ENCODE measurements around the gene TAF3.

Gene TAF3

DNA sequence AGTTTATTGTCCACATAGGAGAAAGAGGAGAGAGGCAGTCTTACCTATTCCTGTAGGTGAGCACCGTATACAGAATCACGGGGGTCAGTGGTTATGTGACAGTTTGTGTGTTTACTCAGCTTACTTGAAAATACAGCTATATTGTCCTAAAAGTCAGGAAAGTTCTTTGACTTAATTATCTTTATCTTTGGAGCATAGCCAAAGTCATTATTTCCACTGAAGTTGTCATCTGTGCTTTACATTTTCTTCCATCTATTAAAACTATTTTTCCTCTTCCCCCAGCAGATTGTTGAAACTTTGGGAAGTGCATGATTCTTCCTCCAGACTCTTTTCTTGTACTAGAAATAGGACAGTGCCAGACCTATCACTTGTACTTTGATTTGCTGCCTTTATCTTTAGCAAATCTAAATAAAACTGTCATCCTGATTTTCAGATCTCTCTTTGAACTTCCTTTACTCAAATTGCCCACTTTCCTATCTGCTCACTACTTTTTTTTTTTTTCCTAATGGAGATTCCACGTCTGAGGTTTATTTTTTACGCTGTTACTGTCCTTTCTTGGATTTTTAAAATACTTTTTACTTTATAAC lies 58.3 kb downstream of the TAF3 start:
- DNase-seq (ENCODE audit: low read depth) = no peak

DNA sequence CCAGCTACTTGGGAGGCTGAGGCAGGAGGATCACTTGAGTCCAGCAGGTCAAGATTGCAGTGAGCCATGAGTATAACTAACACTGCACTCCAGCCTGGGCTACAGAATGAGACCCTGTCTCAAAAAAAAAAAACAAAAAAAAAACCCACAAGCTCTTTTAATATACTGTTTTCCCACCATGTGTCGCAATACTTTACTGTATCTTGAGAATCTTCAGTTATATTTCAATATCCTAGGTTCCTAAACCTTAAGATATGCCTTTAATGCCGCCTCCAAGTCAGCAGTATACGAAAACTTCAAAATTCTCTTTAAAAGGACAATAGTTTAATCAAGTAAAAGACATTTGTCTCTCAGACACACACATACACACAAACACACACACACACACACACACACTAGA lies 62.8 kb downstream of the TAF3 start:
- no peak for DNase-seq (ENCODE audit: low read depth)

DNA sequence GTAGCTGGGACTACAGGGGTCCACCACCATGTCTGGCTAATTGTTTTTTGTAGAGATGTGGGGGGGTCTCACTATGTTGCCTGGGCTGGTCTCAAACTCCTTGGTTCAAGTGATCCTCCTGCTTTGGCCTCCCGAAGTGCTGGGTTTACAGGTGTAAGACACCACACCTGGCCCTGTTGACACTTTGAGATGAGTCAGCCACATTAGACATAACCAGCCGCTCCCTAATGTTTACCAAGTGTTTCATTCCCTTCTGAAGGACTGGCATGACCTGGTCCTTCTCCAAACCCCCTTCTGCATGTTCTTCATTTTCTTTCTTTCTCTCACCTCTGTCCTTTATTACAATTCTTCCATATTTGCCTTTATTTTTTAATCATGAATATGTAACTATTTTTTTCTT lies 67.8 kb downstream of the TAF3 start:
- no peak for DNase-seq (ENCODE audit: low read depth)

DNA sequence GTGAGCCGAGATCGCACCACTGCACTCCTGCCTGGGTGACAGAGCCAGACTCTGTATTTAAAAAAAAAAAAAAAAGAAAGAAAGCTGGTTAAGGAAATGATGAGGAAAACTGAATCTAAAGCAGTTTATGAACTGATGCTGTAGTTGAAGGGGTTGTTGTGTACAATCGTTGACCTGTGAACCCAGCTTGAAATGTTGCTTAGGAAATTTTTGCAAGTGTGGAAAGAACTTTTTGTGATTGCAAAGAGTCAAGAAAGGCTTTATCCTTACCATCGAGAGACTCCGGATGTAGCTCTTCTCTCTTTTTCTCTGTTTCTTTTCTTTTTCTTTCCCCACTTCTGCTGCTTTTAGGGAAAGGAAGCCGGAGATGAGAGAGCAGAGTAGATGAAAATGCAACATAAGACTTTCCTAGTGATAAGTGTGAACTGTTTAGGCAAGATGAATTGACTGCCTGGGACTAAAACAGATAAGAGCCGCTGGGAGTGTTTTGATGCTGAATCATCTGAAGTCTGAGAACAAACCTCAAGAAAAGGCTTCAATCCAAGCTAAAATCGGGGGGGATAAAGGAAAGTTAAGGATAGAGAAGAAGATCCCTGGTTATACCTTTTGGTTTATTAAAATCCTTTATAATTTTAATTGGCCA lies 69.0 kb downstream of the TAF3 start:
- peak; percentile 14 for DNase-seq (ENCODE audit: low read depth)

DNA sequence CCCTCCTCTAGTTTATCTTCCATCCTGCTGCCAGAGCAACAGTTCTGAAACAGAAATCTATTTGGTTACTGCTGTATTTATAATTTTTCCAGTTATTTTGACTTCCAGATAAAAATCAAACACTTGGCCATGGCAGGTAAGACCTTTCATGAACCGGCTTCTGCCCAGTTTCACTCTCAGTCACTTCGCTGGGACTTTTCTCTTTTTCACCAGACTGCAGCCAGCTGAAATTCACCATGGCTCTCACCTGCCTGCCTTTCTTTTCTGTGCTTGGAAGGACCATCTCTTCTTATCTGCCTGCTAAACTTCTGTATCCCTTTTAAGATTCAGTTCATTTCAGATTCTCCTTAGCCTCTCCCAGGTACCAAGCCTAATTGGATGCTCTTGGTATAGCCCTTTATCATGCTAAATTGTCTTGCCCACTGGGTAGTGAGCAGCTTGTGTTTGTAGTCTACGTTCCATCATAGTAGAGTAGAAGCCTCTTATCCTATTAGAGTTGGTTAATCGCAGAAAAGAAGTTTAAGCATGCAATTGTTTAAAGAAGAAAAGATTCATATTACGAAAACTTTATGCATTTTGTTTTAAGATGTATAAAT lies 71.7 kb downstream of the TAF3 start:
- DNase-seq (ENCODE audit: low read depth) = no peak

DNA sequence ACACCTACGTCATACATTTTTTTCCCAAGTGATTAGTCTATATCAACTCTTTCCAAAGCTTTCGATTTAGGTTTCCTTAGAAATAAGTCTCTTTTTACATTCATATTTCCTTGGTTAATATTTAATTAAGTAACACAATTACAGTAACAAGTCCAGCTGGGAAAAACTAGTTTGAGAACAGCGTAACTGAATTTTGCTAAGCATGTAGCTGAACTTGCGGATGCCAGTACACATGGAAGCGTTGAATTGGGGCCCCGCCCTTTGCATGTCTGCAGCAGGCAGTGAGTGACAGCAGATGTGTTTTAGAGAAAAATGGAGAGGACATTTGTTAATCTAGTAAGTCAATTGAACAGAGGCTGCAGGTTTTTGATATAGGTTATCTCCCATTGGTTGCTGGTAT lies 72.5 kb downstream of the TAF3 start:
- DNase-seq (ENCODE audit: low read depth) = no peak

DNA sequence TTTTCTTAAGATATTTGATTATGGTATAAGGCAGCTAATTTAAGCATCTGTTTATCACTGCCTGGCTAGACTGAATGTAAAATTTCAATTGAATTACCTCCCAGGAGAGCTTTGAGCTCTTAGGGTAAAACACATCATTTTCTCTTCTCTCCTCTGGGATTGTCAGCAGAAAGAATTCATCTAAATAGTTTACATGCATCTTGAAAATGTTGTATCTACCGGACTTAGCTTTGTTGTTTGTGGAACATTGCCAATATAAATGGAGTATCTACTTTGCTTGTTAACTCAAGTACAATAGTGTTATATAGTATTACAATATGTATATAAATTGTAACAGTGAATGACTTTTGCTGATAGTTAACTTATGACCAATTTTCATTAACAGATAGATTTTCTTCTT lies 73.3 kb downstream of the TAF3 start:
- no peak for DNase-seq (ENCODE audit: low read depth)

DNA sequence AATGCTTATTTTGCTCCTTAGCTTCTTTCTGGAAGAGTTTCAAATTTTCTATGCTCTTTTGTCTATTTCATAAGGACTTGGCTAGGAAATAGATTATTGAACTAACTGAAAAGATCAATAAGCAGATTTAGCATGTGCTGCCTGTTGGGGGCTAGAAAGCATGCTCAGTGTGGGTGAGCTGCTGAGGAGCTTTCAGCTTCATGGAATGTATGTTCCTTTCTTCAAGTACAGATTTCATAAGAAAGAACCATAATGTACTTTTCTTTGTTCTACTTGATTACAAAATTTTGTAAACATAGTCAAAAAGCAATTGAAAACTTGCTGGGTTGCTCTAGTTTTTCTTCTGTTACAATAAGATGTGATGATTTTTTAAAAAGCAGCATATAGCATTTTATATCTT lies 73.8 kb downstream of the TAF3 start:
- no peak for DNase-seq (ENCODE audit: low read depth)

DNA sequence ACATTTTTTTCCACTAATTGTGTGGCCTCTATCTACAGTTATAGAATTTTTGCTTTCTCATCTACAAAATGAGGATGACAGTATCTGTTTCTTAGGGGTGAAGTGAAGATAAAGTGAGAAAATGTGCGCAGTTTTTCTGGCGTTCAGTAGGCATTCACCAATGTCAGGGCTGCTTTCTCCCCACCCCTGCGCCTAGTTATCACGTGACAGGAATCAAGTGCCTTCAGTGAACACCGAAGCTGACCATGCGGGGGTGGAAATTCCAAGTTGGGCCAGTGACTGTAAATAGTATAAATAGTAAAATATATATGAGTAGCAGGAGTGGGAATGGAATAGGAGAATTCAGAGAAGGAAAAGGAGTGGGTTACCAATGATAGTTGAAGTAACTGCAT lies 77.4 kb downstream of the TAF3 start:
- DNase-seq (ENCODE audit: low read depth) = no peak

DNA sequence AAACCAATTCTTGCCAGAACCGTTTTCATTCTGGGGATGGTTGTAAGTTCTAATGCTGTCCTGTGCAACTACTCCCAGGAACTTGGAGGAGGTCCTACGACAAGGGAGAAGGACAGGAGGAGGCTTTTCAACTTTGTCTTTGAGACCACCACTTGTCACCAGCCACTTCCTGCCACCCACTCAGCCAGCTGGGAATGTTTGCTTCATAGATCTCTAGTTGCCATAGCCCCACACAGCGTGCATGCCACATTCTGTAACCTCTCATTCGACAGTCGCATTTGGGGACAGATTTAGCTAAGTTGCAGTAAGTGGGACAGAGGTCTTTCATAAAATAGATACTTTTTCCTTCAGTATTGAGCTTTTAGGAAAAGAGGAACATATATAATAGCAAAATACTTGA lies 78.0 kb downstream of the TAF3 start:
- no peak for DNase-seq (ENCODE audit: low read depth)

DNA sequence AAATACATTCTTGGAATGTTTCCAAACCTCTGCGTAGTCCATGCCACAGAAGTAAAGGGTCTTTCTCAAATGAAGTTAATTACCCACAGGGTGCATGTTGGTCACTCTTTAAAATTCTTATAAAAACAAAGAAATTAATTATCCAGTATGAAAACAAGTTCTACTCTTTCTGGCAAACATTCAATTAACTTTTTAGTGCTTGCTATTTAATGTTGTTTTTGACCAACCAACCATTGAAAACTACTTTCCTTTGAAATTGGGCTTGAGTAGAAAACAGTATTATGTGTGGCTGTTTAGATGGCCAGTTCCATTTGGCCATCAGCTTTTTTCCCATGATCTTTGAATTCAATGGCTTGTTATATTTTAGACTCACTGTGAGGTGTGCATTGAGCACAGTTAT lies 83.0 kb downstream of the TAF3 start:
- DNase-seq (ENCODE audit: low read depth) = no peak

DNA sequence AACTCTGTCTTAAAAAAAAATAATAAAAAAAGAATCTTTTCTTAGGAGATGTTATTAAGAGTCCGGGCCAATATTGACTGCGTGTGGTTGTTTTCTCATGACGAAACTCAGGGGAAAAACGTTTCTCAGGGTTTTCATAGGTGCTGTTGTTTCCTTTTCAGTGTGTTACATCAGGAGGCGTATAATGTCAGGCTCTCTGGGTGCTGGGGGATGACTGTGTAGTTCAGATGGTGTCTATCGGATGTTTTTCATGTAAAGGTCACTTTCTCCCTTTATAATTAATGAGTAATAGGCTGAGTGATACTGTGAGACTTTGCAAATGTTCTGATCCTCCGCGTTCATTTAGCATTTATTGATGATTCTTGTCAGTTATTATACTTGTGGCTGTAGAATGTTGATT lies 84.1 kb downstream of the TAF3 start:
- no peak for DNase-seq (ENCODE audit: low read depth)

DNA sequence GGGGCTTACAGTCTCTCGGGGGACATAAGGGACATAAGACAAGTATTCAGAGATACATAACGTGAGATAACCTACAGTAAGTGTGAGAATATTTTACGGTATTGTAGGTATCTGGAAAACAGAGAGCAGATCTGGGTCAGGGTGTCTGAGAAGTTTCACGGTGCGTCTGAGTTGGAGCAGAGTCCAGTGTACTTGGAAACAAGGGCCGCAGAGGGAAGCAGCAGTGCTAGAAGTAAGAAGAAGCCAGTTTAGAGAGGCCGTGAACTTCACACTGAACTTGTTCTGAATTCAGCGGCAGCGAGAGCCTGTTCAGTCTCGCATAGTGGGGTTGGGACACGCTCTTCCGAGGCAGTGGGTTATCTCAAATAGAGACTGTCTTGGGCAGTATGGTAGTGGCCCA lies 85.5 kb downstream of the TAF3 start:
- DNase-seq (ENCODE audit: low read depth) = no peak

DNA sequence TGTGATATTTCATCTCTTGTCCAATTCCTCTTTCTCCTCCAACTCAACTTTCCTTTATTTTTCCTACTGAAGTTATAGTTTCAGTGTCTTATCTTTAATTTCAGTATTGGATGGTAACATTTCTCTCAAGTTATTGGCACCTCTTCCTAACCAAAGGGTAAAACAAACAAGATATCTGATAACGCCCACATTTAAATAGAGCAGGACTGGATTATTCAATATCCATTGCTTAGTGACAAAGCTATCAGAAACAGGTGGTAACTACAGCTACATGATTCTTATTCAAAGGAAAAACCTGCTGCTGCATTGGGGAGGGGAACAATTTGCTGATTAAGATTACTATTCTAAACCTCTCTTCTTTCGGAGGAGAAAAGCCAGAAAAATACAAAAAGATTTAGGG lies 87.8 kb downstream of the TAF3 start:
- no peak for DNase-seq (ENCODE audit: low read depth)

DNA sequence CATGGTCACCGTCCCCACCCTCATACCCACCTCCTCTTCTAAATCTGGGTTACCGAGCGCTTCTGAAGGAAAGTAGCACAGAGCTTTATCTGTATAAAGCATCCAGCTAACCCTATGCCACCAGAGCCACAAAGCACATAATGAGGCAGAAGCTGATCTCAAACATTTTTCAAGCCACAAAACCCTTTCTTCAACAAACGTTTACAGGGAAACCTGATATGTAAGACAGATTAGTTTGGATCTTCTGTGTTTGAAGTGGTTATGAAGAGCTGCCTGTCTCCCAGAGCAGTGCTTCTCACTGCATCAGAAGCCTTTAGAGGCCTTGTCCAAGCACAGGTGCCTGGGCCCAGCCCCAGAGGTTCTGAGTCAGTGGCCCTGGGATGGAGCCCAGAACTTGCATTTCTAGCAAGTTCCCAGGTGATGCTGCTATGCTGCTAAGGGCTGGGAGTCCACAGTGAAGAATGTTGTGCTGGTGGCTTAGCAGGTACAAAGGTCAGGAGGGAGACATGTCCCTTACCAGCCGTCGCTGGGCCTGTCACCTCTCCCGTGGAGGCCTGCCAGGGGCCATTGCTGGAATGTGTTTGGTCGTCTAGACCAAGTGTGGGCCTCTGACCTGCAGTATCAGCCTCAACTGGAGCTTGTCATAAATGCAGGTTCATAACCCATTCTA lies 90.4 kb downstream of the TAF3 start:
- no peak for DNase-seq (ENCODE audit: low read depth)

DNA sequence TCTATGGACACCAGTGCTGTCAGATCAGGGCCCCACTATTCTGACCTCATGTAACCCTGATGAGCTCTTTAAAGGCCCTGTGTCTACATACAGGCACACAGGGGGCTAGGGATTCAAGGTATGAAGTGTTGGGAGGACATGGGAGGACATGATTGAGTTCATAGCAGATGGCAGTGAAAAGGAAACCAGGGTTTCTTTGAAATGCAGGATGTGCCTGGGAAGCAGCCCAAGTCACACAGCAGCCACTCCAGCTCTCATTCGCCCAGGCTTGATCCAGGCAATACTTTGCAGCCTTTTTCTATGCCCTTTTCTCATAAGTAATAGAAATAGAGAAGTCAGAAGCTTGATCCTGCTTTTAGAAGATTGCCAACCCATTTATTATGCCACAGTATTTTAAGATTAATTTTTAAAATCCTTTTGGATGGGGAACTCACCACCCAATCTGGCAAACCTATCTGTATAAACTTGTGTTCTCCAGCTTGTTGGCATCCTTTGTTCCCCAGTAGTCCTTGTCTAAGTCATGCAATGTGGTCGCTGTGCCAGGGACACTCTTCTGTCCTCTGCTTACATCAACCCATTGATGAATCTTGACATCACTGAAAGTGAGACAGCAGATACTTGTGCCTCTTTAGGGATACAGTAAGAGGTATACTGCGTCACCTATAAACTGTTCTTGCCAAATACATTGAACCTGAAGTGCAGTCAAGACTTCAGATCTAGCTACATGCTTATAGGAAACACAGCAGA lies 95.0 kb downstream of the TAF3 start:
- no peak for DNase-seq (ENCODE audit: low read depth)

DNA sequence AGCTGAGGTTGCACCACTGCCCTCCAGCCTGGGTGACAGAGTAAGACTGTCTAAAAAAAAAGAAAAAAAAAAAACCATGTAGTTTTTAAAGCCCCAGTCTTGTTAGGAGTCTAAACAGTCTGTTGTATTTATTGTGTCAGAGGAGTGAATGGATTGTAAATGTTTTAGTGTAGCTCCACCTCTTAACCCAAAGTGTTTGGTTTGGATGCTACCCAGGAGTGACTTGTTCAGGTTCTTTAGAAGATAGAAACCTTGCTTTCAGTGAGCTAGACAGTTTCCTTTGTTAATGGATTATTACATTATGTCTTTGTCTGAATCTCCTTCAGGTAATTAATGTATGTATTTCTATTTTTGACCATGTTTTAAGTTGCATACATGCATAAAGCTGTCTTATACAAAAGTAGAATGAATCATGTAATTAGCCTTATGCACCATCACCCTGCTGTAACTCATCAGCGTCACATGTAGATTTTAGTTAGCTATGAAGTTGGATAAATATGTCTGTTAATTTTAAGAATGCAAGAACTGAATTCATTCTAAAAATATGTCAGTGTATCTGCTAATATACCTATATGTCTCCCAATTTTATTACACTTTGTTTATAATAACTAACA lies 97.7 kb downstream of the TAF3 start:
- no peak for DNase-seq (ENCODE audit: low read depth)

DNA sequence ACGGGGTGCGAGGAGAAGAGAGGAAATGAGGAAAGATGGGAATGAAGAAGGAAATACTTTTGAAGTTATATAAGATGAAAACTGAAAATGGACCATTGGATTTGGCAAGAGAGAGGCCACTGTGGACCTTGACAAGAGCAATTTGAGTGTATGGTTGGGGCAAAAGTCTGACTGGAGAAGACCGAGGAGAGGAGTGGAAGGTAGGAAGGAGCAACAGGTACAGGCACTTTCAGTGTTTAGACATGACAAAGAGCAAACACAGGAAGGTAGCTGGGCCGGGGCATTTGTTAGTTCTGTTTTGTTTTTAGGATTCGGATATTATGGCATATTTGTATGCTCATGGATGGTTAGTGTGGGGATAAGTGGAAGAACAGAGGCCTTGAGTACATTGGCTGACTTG lies 99.4 kb downstream of the TAF3 start:
- DNase-seq (ENCODE audit: low read depth) = no peak

DNA sequence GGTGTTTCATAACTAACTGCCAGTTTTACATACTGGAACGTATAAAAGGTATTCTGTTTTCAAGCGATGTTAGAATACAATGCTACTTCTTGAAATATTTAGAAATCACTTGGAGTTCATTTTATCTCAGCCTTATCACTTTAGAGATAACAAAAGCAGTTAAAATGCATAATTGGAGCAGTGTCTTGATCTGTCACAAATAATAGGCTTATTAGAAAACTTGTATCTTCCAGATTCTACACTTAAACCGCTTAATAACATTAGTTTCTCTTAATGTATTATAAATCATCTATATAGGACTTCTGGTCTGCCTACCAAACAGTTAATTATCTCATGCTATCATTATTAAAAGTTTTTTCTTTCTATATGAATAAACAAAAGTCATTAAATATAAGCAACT lies 104.4 kb downstream of the TAF3 start:
- DNase-seq (ENCODE audit: low read depth) = no peak

DNA sequence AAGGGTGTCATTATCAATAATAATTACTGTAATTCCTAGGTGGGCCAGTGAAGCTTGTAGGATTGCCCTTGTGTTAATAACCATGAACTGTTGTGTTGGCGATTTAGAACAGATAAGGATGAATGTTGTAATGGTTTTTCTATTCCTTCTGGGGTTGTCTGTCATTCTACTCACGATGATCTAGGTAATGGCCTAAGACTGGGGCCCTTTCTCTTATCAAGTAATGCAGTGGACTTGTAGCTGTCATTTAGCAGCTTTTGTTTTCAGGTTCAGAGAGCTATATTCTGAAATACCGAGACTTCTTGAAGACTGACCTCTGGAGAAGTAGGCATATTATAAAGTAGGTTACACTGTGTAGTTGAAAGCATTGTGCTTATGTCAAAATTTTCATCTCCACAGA lies 110.2 kb downstream of the TAF3 start:
- no peak for DNase-seq (ENCODE audit: low read depth)

DNA sequence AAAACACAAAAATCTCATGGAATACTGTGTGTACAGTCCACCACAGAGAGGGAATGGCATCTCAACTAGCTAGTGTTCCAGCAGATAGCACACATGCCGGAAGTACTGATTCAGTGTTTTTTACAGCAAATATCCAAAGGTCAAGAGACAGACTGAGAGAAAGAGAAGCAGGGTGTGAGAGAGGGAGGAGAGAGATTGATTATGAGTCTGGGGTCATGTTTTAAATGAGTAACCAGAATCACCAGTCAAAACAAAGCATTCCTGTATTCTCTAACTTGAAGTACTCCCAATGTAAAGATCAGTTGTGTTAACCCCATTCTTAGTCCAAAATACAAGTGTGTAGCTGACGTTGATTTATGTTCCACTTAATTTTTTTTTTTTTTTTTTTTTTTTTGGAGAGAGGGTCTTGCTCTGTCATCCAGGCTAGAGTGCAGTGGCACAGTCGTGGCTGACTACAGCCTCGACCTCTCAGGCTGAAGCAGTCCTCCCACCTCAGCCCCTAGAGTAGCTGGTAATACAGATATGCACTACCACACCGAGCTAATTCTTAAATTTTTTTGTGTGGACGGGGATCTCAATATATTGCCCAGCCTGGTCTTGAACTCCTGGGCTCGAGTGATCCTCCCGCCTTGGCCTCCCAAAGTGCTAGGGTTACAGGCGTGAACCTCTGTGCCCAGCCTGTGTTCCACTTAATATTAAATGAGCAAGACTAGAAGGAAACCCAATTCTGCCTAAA lies 114.2 kb downstream of the TAF3 start:
- no peak for DNase-seq (ENCODE audit: low read depth)

DNA sequence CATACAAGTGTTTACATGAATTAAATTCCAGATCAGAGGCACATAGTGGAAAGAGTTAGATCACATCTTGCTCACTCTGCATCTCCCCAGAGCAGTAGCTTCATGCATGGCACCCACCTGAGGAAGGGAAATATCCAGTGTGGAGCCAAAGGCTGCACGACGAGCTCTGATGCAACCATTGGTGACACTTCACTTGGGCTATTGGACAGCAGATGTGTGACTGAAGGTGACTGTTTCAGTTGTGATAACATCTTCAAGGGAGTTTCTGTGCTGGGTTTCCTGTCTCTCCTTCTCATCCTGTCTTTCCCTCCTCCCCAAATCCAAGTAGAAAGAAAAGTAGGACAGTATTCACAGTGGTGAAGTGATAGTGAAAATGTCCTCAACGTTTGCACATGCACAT lies 115.0 kb downstream of the TAF3 start:
- DNase-seq (ENCODE audit: low read depth) = peak; percentile 10

All from ELR (cell line).